Ishikawa (cell line): ENCODE data around the gene TM9SF1.

Experiments
- REST ChIP-seq: IDR thresholded peaks from 2 replicates; pipeline ENCODE4 v1.6.1; 2012; ENCODE audit warnings: low read depth, mild to moderate bottlenecking
- TEAD4 ChIP-seq: IDR thresholded peaks from 2 replicates; pipeline ENCODE4 v1.6.1; 2012

GRCh38 chr14:24165785-24166184, 29.5 kb downstream of the TM9SF1 start:
- no peak for TF ChIP-seq TEAD4
- TF ChIP-seq REST = no peak
